MM.1S (cell line): ENCODE measurements around the gene GRN.

Source experiments
- DNase-seq: peaks from one replicate; pipeline ENCODE4 v3.0.0-alpha.2; 2015
- H2AFZ ChIP-seq: fragments of 300-600 bp; sonication (generic); 2 replicates; pipeline ENCODE4 v1.6.0; 2016; ENCODE audit warnings: antibody characterized with exemption, low read length
- H3F3A ChIP-seq: fragments of 300-600 bp; sonication (generic); 2 replicates; pipeline ENCODE4 v1.6.1; 2016; ENCODE audit warnings: mild to moderate bottlenecking, antibody characterized with exemption, low read length, moderate library complexity, mixed read lengths; ENCODE audit not compliant: insufficient read depth
- H3K27ac ChIP-seq: fragments of 300-600 bp; sonication (generic); 2 replicates; pipeline ENCODE4 v1.5.1; 2016; ENCODE audit warnings: mild to moderate bottlenecking, low read length
- H3K27me3 ChIP-seq: fragments of 300-600 bp; sonication (generic); replicated peaks from 2 replicates; pipeline ENCODE4 v1.6.0; 2016; ENCODE audit warnings: low read length; ENCODE audit not compliant: insufficient read depth
- H3K36me3 ChIP-seq: fragments of 300-600 bp; sonication (generic); replicated peaks from 2 replicates; pipeline ENCODE4 v1.6.1; 2016; ENCODE audit warnings: mild to moderate bottlenecking, low read length, mixed read lengths; ENCODE audit not compliant: insufficient read depth
- H3K4me1 ChIP-seq: fragments of 300-600 bp; sonication (generic); 2 replicates; pipeline ENCODE4 v1.6.1; 2016; ENCODE audit warnings: low read length, mixed read lengths
- H3K4me2 ChIP-seq: fragments of 300-600 bp; sonication (generic); 2 replicates; pipeline ENCODE4 v1.6.0; 2016; ENCODE audit warnings: low read depth, low read length
- H3K4me3 ChIP-seq: fragments of 300-600 bp; sonication (generic); 2 replicates; pipeline ENCODE4 v1.5.1; 2016; ENCODE audit warnings: low read length, mixed read lengths
- H3K79me2 ChIP-seq: fragments of 300-600 bp; sonication (generic); 2 replicates; pipeline ENCODE4 v1.6.1; 2016; ENCODE audit warnings: mixed run types, low read length, mixed read lengths
- H3K9ac ChIP-seq: fragments of 300-600 bp; sonication (generic); 2 replicates; pipeline ENCODE4 v1.6.1; 2016; ENCODE audit warnings: low read length, mixed read lengths
- H3K9me2 ChIP-seq: fragments of 300-600 bp; sonication (generic); replicated peaks from 2 replicates; pipeline ENCODE4 v1.6.1; 2016; ENCODE audit warnings: mild to moderate bottlenecking, low read length, mixed read lengths; ENCODE audit not compliant: insufficient read depth
- H3K9me3 ChIP-seq: fragments of 300-600 bp; sonication (generic); replicated peaks from 2 replicates; pipeline ENCODE4 v1.6.1; 2016; ENCODE audit warnings: mild to moderate bottlenecking, low read length, mixed read lengths; ENCODE audit not compliant: insufficient read depth
- H4K20me1 ChIP-seq: fragments of 300-600 bp; sonication (generic); 2 replicates; pipeline ENCODE4 v1.6.1; 2016; ENCODE audit warnings: mild to moderate bottlenecking, low read length, moderate library complexity, mixed read lengths; ENCODE audit not compliant: insufficient read depth
- EZH2 ChIP-seq: fragments of 300-600 bp; sonication (generic); optimal IDR thresholded peaks from 2 replicates; pipeline ENCODE3; 2017; ENCODE audit warnings: low read depth, mild to moderate bottlenecking, antibody characterized with exemption, low read length, mixed read lengths
- EZH2phosphoT487 ChIP-seq: fragments of 300-600 bp; sonication (generic); IDR thresholded peaks from 2 replicates; pipeline ENCODE4 v1.6.1; 2018; ENCODE audit warnings: antibody characterized with exemption, low read length
- TF ChIP-seq, protein P1 (sequence below): fragments of 300-600 bp; sonication (generic); IDR thresholded peaks from 2 replicates; pipeline ENCODE4 v1.5.1; 2016; ENCODE audit warnings: antibody characterized with exemption, low read length, mixed read lengths

The GRN gene

DNA sequence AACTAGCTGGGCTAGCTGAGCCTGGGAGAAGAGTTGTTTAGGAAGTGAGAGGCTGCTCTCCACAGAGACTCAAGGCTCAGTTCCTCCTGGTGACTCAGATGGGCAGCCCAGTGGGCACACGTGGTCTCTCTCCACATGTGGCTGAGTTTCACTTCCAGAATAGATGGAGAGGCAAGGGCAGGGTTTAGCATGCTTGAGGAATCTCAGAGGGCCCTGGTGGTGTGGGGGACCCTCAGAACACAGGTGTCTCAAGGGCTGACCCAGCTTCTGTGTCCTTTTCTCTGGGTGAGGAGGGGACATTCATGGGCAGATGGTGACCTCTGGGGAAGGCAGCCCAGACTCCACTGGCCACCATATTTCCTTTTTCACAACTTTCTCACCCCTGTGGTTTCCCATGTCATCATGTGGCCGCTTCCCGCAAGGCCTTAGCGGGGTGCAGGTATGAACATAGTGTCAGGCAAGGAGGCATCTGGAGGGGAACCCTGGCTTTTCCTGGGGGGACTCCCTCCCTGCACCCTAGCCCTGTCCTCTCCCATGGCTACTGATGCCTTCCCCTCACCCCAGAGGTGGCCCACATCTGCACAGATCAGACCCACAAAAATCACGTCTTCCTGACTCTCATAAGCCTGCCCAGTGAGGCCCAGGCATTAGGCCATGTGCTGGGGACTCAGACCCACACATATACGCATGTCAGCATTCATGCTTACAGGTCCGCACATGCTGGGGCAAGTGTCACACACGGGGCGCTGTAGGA lies 3.3 kb downstream of the GRN start:
- Histone ChIP-seq H3K79me2 (no peaks in the 10 kb centered on the region), H3K4me2 (peak overlapping the region; percentile 12; the same call in 1 of the 2 replicates), H3K4me1 (peaks cover 18% of the 10 kb centered on the region), H3K9me3 (no peaks in the 10 kb centered on the region), H3K27me3 (no peaks in the 10 kb centered on the region), H2AFZ (no peak overlapping the region), H3K9ac (no peak overlapping the region), H3K27ac (peak overlapping the region; percentile 29; the same call in 1 of the 2 replicates), H3K9me2 (no peaks in the 10 kb centered on the region), H3F3A (no peaks in the 10 kb centered on the region; the same call in 1 of the 2 replicates), H3K4me3 (no peak overlapping the region), H4K20me1 (no peaks in the 10 kb centered on the region), H3K36me3 (no peaks in the 10 kb centered on the region)
- no peak for TF ChIP-seq EZH2phosphoT487
- TF ChIP-seq, protein P1, sequence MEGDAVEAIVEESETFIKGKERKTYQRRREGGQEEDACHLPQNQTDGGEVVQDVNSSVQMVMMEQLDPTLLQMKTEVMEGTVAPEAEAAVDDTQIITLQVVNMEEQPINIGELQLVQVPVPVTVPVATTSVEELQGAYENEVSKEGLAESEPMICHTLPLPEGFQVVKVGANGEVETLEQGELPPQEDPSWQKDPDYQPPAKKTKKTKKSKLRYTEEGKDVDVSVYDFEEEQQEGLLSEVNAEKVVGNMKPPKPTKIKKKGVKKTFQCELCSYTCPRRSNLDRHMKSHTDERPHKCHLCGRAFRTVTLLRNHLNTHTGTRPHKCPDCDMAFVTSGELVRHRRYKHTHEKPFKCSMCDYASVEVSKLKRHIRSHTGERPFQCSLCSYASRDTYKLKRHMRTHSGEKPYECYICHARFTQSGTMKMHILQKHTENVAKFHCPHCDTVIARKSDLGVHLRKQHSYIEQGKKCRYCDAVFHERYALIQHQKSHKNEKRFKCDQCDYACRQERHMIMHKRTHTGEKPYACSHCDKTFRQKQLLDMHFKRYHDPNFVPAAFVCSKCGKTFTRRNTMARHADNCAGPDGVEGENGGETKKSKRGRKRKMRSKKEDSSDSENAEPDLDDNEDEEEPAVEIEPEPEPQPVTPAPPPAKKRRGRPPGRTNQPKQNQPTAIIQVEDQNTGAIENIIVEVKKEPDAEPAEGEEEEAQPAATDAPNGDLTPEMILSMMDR = no peak
- TF ChIP-seq EZH2 = no peak
- peak; percentile 27 for DNase-seq

DNA sequence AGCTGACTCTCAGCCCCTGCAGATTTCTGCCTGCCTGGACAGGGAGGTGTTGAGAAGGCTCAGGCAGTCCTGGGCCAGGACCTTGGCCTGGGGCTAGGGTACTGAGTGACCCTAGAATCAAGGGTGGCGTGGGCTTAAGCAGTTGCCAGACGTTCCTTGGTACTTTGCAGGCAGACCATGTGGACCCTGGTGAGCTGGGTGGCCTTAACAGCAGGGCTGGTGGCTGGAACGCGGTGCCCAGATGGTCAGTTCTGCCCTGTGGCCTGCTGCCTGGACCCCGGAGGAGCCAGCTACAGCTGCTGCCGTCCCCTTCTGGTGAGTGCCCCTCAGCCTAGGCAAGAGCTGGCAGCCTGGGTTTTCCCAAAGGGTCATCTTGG lies 3.9 kb downstream of the GRN start:
- Histone ChIP-seq H3K9me3 (no peaks in the 10 kb centered on the region), H3K79me2 (no peaks in the 10 kb centered on the region), H3K4me2 (no peak overlapping the region), H3K4me3 (no peak overlapping the region), H3K27ac (no peak overlapping the region), H4K20me1 (no peaks in the 10 kb centered on the region), H3K9ac (no peak overlapping the region), H2AFZ (no peak overlapping the region), H3F3A (no peaks in the 10 kb centered on the region; the same call in 1 of the 2 replicates), H3K36me3 (no peaks in the 10 kb centered on the region), H3K9me2 (no peaks in the 10 kb centered on the region), H3K27me3 (no peaks in the 10 kb centered on the region), H3K4me1 (peaks cover 18% of the 10 kb centered on the region)
- TF ChIP-seq, protein P1 = no peak
- no peak for TF ChIP-seq EZH2
- TF ChIP-seq EZH2phosphoT487 = no peak
- DNase-seq = no peak

DNA sequence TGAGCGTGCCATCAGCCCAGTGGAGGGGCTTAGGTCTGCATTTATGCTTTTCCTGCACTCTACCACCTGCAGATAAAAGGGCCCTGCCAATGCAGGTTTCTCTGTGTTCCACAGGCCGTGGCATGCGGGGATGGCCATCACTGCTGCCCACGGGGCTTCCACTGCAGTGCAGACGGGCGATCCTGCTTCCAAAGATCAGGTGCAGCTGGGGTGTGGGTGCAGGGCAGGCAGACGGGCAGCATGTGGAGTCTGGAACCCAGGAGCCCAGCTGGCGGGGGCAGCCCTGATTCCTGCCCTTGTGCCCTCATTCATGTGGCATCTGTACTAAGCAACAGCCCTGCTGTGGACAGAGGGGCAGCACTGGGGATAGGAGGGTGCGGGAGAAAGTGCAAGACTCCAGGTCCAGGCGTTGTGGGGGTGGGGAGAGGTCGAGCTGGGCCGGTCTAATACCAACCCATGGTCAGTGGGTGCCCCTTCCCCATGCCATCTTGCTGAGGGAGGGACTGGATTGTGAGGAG lies 4.5 kb downstream of the GRN start:
- Histone ChIP-seq H3K79me2 (no peaks in the 10 kb centered on the region), H3K4me3 (no peak overlapping the region), H3K27ac (no peak overlapping the region)

More for the DNA sequence above, 4.5 kb downstream of the GRN start:
- Histone ChIP-seq H3K36me3 (no peaks in the 10 kb centered on the region), H4K20me1 (no peaks in the 10 kb centered on the region), H3K4me1 (peaks cover 18% of the 10 kb centered on the region), H3K4me2 (no peak overlapping the region), H3K9me2 (no peaks in the 10 kb centered on the region), H2AFZ (no peak overlapping the region), H3K9ac (no peak overlapping the region), H3F3A (no peaks in the 10 kb centered on the region; the same call in 1 of the 2 replicates), H3K27me3 (no peaks in the 10 kb centered on the region), H3K9me3 (no peaks in the 10 kb centered on the region)
- TF ChIP-seq EZH2 = no peak
- TF ChIP-seq, protein P1 = no peak
- TF ChIP-seq EZH2phosphoT487 = no peak
- no peak for DNase-seq
